KBM-7 (cell line): Measurements from ENCODE around the gene FOXP4.

Source experiments
- DNase-seq: peaks from one replicate; pipeline ENCODE4 v3.0.0-alpha.2; 2015
- in situ Hi-C: fragments of 300-500 bp; cut with MboI; formaldehyde crosslinking; loops from 2 replicates; pipeline ENCODE4 v1.14.3; 2020; ENCODE audit warnings: low sequenced_read_pairs, low pct_unique_long_range_greater_than_20kb, mixed read lengths

The FOXP4 gene, protein sequence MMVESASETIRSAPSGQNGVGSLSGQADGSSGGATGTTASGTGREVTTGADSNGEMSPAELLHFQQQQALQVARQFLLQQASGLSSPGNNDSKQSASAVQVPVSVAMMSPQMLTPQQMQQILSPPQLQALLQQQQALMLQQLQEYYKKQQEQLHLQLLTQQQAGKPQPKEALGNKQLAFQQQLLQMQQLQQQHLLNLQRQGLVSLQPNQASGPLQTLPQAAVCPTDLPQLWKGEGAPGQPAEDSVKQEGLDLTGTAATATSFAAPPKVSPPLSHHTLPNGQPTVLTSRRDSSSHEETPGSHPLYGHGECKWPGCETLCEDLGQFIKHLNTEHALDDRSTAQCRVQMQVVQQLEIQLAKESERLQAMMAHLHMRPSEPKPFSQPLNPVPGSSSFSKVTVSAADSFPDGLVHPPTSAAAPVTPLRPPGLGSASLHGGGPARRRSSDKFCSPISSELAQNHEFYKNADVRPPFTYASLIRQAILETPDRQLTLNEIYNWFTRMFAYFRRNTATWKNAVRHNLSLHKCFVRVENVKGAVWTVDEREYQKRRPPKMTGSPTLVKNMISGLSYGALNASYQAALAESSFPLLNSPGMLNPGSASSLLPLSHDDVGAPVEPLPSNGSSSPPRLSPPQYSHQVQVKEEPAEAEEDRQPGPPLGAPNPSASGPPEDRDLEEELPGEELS

GRCh38 chr6:41545703-41546474 lies at the start of gene FOXP4:
FOXP4 (plus strand) TSS chr6:41546381; CDS start chr6:41565761, 19,380 bp downstream.
- DNase-seq, result peak; percentile 95
- in situ Hi-C loops, result no loop called here

- DNase-seq, result no peak
Measured at GRCh38 chr6:41497573-41497972, 48.6 kb upstream of the FOXP4 start.

GRCh38 chr6:41497994-41498393 lies 48.2 kb upstream of the FOXP4 start:
- in situ Hi-C loops, result no loop called here
- no peak for DNase-seq

More at GRCh38 chr6:41497573-41497972, 48.6 kb upstream of the FOXP4 start:
- in situ Hi-C loops, result no loop called here

GRCh38 chr6:41498968-41499599 lies 47.1 kb upstream of the FOXP4 start:
- no peak for DNase-seq
- in situ Hi-C loops, result no loop called here

- in situ Hi-C loops, result no loop called here
Measured at GRCh38 chr6:41500561-41500960, 45.6 kb upstream of the FOXP4 start.

GRCh38 chr6:41502566-41502916 lies 43.6 kb upstream of the FOXP4 start:
- in situ Hi-C loops, result no loop called here
- no peak for DNase-seq

More at GRCh38 chr6:41500561-41500960, 45.6 kb upstream of the FOXP4 start:
- no peak for DNase-seq

DNA sequence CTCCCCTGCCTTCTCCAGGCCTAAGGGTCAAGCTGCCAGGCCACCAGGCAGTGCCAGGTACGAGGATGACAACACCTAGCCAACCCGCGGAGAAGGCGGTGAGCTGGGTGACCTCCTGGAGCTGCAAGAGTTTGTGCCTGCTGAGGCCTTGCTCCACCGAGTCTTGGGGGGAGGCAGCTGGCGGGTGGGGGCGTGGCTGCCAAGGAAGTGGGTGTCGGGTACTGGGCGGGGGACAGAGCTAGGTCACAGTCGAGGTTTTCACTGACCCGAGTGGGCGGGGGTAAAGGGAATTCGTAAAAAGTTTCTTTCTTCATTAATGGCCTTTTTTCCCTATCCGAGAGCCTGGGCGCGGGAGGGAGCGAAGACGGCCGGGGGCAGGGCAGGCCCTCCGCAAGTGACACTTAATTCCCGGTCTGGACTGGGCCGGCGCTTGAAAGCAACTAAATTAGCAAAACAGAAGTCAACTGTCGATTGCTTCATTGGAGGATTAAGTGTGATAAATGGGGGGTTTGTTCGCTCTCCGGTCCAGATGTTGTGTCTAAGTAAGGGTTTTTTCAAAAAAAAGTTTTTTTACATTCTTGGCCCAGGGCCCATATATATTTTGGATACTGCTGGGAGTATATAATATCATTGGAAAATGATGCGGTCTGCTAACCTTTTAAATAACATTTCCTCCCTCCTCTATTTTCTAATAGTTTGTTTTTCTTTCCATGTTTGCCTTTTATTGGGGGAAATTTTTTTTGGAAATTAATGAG lies 43.1 kb upstream of the FOXP4 start:
- in situ Hi-C loops, result no loop called here
- DNase-seq, result no peak

DNA sequence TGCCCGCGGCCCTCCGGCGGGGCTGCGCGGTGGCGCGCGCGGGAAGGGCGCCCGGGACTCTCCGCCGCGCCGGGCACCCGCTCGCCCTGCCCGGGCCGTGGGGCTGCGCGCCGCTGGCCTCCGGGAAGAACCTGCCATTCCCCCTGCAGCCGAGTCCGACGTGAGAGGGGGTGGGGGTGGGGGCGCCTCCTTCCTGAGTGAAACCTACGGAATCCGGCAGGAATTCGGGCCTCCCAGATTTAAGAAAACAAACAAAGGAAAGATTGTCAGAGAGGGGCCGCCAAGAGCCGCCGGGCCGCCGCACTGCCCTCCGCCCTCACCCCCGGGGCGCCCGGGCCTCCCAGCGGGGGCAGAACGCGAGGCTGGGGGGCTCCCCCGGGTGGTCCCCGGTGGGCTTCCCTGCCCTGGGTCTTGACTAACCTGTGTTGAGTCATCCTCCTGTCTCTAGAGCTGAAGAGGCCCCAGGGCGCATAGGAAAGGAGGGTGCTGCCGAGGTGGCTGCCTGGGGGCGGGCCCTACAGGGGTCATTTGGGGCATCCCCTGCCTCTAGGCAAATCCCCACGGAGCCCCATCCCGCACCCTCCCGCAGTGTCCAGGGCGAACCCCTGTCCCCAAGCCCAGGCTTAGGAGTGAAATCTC lies 42.2 kb upstream of the FOXP4 start:
- in situ Hi-C loops, result no loop called here
- no peak for DNase-seq

GRCh38 chr6:41504466-41505121 lies 41.6 kb upstream of the FOXP4 start:
- DNase-seq, result no peak
- in situ Hi-C loops, result no loop called here

DNA sequence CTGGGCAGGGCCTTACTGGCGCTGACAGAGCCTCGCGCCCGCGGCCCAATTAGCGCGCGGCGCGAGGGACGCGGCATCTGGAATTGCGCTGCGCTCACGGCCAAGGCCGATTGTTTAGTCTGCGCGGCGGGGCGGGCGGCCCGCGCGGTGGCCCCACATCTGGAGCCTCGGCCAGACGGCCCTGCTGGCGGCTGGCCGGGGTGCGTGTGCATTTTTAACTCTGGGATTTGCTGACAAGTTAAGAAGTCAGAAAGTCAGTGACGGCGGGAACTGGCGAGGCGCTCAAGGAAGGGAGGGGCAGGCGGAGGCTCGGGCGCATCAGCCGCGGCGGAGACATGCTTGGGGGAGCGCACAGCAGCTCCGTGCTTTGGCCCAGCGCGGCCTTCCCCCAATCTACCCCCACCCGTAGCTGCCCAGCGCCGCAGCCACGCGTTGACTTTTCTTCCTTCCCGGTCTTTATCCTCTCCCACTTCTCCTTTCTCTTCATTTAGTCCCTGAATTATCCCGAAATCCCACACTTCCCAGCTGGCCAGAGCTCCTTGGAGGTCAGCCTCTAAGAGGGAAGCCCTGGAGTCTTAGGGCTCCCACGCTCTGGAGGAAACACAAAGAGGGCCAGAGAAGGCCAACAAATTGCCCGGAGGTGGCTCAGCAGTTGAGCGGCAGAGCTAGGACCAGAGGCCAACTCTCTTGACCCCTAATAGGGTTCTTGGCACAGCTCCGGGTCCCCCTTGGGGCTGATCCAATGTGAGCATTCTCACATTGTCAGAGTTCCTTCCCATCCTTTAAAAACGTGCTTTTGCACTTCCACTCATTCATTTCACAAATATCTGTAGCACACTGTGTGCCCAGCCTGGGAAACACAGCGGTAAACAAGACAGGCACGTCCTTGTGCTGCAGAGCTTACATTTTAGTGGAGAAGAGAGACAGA lies 40.8 kb upstream of the FOXP4 start:
- peak; percentile 49 for DNase-seq
- in situ Hi-C loops, result no loop called here

GRCh38 chr6:41508479-41508878 lies 37.7 kb upstream of the FOXP4 start:
- no peak for DNase-seq
- in situ Hi-C loops, result no loop called here

GRCh38 chr6:41509580-41509979 lies 36.6 kb upstream of the FOXP4 start:
- in situ Hi-C loops, result no loop called here
- DNase-seq, result no peak

GRCh38 chr6:41511443-41512060 lies 34.6 kb upstream of the FOXP4 start:
- DNase-seq, result no peak
- in situ Hi-C loops, result no loop called here

- in situ Hi-C loops, result no loop called here
- no peak for DNase-seq
Measured at GRCh38 chr6:41512146-41512701, 34.0 kb upstream of the FOXP4 start.

DNA sequence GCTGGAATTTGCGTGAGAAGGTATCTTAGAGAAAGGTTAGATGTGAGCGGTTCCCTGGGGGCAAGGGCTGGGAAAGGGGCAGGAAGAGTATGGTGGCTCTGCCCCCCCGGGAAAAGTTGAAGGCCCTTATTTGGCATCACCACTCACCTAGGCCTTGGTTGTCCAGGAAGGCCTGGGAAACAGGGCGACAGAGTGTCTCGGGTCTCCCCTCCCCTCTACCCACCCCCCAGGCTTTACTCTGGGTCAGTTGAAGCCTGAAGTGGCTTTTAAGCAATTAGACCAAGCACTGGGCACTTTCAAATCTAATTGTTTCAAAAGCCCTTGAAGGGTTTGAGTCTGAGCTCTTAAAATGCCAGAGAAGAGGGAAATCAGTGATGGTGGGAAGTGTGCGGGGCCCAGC lies 30.2 kb upstream of the FOXP4 start:
- in situ Hi-C loops, result no loop called here
- DNase-seq, result no peak

DNA sequence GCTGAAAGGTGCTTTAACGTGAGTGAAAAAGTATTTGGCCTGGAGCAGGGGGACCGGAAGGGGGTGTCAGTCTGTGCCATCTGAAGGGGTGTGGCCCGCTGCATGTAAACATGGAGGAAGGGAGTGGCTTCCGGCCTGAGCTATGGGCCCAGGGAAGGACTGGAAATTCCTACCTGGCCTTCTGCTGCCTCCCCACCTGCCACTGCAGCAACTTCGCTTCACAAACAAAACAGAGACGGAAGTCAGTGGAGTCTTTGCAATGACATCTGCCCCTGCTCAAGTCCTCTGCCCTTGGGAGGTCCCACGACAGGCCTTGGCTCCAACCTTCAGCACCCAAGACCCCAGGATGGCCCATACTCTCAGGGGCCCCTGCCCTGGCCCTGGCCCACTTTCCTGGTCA lies 28.1 kb upstream of the FOXP4 start:
- in situ Hi-C loops, result no loop called here
- DNase-seq, result no peak
